GM19328 (cell line): ENCODE results near the gene SPATA16.

ENCODE experiments used
- ATAC-seq: cut with Tn5 transposase; IDR thresholded peaks from one replicate; pipeline ENCODE4 v1.9.1; 2021; ENCODE audit warnings: mild to moderate bottlenecking, moderate library complexity; ENCODE audit not compliant: unreplicated experiment

SPATA16 gene

DNA sequence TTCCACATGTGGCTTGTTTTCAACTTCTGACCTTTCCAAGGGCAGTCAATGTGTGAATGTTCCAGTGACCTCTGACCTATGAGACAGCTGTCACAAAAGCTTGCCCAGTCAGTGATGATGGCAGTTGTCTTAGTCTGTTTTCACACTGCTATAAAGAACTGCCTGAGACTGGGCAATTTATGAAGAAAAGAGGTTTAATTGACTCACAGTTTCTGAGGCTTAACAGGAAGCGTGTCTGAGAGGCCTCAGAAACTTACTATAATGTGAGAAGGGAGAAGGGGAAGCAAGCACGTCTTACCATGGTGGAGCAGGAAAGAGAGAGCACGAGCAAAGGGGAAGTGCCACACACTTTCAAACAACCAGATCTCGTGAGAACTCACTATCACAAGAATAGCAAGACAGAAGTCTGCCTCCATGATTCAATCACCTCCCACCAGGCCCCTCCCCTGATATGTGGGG is 294.9 kb downstream of the SPATA16 start:
- no peak for ATAC-seq

GRCh38 chr3:172844428-172844827 is 296.6 kb downstream of the SPATA16 start:
- no peak for ATAC-seq

DNA sequence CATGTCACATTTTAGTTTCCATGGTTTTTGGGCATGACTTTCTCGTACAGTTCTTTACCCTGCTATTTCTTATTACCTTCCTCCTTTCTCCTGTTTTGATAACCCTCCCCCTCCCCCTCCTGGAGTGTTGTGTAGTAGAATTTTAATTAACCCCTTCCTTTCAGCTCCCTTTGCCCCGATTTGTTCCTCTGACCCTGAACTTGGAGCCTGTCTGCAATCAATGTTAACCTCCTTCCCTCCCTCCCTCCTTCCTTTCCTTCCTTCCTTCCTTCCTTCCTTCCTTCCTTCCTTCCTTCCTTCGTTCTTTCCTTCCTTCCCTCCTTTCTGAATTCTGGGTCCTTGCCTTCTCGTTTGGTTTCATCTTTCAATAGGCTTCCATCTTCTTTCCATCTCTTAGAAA is 300.1 kb downstream of the SPATA16 start:
- no peak for ATAC-seq

DNA sequence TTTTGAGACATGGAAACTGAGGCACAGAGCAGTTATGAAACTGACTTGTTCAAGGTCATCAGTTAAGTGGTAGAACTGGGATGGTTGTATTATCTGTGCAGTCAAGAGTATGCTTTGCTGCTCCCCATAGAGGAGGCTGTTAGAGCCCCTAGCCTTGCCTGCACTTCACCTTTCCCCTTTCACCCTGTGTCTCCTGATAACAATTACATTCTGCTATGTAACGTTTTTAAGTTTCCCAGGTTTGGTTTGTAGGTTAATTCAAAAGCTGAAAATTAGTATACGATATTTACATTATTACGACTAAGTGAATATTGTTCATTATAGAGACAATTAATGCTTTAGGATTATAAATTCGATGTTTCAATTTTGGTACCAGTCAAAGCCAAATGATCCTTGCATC is 300.6 kb downstream of the SPATA16 start:
- no peak for ATAC-seq

GRCh38 chr3:172839679-172840078 is 301.4 kb downstream of the SPATA16 start:
- ATAC-seq: no peak
